ENCODE measurements around the gene ACP4.

ACP4 gene

DNA sequence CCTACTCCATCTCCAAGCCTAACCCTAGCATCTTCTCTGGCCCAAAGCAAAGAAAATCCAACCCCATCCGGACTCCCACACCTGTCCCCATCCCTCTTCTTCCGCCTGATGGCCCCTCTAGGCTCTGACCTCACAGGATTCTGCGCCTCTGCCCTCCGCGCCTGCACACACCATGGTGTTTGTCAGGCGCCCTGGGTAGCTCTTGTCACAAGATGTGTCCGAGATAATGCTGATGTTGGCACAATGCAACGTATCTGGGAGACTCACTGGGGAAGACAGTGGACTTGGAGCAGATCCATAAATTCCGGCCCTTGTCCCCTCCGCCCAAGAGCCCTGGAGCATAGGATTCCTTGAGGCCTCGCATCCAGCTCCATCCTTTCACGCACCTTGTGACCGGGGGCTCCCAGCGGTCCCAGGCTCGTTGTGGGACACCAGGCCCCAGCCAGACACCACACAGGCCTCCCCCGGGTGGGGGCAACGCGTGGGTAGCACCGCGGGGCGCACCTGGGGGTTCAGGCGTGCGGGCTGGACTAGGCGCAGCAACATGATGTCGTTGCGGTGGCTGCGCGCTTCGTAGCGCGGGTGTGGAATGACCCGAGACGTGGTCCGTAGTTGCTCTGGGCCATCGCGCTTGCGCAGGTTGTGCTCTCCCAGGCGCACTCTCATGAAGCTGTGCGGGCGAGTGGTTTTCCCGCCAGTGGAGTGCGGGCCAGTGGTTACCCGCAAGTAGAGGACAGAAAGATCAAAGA is 36.5 kb downstream of the ACP4 start:
- no peak for DNase-seq

DNA sequence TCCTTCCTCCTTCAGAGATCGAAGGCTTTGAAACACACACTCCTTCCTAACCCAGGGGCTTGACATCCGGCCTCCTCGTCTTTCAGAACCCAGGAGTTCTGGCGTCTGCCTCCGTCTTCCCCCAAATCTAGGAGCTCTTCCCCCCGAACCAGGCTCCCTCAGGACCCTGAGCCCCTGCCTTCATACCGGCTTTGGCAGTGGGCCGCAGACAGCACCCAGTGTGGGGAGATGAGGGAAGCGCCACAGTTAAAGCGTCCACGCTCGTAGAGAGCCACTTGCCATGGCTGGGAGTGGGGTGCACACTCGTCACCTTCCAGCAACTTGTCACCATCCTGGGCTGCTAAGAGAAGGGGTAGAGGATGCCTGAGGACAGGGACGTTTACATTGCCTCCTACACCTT is 37.3 kb downstream of the ACP4 start:
- DNase-seq, result no peak

DNA sequence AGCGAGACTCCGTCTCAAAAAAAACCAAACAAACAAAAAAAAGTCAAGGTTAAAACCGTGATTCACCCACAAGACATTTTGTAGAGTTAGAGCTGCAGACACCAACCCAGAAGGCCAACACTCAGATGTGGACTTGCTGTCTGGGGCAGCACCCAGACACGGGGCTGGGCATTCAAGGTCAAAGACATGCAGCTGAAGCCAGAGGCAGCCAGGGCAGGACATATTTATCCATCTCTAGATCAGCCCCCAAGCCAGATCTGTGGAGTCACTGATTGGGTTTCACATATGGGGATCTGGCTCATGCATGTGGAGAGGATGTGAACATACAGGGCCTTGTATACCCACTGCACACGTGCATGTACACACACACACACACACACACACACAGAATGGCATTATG is 39.6 kb downstream of the ACP4 start:
- DNase-seq, result no peak

DNA sequence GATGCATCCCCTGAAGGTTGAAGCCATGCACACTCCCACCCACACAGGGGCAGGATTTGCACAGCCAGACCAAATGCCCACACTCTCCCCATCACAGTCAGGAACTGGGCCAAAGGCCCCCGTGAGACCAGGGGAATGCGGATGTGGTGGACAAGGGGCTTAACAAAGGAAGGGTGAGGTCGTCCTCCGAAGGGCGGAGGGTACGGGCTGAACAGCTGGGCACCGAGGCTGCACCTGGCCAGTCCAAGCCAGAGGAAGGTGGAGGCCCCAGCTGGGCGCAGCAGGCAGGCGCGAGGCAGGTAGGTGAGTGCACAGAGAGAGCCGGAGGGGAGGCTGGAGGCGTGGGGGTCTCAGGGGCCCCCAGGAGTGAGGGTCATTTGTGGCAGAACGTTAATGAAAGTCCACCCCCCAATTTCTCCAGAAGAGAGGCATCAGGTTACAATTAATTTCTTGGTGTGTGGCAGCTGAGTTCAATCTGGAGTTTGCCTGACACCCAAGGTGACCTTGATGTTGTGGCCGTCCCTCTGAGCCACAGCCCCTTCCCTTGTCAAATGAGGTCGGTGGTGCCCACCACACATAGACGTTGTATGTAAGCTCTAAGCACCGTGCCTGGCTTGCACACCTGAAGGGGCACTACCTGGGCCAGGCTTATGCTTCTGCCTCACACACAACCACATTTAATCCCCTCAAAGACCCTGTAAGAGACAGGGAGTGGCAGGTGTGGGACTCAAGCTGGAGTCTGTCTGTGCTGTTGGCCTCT is 40.2 kb downstream of the ACP4 start:
- DNase-seq, result no peak

DNA sequence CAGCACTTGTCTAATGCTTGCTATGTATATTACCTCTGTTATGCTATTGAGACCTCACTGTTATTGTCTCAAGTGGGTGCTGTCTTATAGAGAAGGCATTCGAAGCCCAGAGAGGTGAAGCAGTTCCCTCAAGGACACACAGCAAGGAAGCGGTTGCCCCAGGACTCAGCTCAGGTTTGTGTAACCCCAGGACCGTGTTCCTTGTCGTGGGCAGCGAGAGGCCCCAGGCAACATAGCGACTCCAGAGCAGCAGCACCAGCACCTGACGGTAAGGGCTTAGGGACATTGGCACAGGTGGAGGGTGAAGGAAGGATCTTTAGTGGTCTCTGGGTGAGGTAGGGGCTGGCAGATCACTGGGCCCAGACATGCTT is 40.8 kb downstream of the ACP4 start:
- DNase-seq, result no peak

DNA sequence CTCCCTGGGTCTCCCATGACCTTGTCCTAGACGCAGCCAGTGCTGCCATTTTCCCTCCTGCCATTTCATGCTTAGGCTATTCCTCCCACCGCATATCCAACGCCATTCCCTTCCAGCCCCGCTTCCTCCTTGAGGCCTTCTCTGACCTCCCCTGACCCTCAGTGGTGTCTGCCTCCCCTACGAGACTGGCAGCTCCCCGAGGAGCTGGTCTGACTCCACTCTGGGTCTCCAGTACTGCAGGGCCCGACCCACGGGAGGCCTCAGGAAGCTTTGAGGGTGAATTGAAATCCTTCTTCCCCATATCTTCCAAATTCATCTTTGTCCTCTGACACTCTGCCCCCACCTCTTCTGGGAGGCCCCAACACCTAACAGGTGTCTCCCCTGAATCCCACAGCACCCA is 42.5 kb downstream of the ACP4 start:
- no peak for DNase-seq

DNA sequence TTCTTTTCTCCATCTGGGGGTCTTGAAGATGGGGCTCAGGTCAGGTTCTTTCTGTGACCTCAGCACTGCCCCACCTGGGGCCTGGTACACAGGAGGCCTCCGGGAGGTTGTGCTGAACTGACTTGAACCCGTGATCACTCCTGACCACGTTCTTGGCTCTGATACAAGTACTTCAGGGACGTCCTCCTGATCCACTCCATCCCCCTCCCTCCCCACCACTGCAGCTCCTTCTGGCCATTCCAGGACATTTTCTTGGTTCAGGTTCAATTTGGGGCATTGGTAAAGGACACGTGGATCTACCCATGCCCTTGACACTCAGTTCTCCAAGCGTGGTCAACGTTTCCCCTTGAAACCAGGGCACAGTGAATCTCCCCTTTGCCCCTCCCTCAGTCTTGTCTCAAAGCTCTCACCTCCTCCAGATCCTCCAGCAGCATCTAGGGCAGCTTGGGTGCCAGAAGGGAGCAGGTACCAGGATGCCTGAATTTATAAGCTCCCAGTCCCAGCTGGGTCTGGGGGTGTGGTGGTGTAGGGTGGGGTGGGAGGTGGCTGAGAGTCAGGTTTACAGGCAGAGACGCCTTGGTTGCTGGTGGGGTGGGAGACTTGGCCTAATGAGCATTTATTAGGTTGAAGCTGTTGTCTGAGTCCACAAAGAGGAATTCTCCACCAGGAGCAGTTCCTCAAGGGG is 43.0 kb downstream of the ACP4 start, which contains the start of gene KLK15:
Gene KLK15, minus strand, starts transcription at position 458 of the 685 bp plus-strand sequence. CDS start 2,082 bp downstream, outside the sequence.
- no peak for DNase-seq

DNA sequence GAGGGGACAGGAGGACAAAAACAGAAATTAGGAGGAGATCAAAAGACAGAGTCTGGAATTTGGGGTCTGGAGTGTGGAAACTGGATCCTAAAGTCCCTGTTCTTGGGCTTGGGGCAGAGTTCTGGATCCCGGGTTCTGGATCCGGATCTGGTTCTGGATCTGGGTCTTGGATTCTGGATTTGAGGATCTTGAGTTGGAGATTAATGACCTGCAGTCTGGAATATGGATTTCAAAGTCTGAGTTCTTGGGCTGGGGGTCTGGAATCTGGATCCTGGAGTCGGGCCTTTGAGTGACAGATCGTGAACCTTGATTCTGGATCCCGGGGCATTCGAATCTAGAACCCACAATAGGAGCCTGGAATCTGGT is 43.6 kb downstream of the ACP4 start:
- no peak for DNase-seq

DNA sequence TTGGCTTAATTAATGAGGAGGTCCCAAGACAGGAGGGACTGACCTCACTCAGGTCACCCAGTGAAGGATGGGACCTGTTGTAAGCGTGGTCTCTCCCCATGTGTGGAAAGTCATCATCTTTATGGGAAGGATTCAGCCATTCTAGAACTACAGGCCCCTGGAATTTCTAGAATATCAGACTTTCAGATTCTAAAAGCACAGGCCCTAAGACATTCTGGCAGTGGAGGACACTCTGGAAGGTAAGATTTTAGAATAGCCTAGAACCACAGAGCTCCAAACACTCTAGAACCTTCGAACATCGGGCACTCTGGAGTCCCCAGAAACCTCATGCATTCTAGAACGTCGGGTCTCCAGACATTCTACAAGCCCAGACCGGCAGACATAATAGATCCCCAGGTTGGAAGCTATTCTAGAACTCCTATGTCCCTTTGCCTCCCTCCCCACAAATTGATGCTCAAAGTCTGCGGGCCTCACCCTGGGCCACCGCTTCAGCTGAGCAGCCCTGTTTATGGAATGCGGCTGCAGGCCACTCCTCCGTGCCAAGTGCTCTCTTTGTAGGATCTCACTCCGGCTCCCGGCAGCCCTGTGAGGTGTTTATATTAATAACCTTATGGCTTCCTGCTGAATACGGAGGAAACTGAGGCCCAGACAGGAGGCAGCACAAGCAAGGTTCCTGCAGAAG is 45.0 kb downstream of the ACP4 start:
- no peak for DNase-seq

DNA sequence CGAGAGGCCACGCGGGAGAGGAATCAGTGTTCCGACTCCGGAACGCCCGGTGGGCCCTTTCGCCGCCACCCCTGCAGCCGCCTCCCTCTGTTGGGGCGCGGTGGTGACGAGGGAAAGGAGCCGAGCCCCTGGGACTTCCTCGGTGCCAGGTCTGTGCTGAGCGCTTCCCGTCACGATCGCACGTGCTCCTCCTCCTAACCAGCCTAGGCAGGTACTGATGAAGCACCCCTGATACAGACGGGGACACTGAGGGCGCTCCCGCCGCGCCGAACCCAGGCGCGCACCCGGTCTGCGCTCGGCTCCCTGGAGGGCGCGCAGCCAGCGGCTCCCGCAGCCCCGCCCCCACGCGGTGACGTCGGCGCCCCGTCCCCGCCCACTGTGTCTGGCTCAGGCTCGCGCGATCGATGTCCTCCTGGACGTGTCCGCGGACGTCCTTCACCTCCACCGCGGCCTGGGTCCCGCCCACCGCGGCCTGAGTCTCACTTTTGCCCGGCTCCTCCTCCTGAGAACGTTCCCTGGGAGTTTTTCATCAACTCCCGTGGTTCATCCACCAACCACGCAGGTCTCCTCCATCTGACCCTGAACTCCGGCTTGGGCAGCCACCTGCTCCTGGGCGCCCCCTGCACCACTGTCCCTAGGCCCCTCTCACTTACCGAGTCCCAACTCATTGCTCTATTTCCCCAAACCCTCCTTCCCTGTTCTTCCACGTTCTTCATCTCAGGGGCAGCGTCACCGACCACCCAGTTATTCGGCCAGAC is 45.7 kb downstream of the ACP4 start:
- DNase-seq, result peak; percentile 72

DNA sequence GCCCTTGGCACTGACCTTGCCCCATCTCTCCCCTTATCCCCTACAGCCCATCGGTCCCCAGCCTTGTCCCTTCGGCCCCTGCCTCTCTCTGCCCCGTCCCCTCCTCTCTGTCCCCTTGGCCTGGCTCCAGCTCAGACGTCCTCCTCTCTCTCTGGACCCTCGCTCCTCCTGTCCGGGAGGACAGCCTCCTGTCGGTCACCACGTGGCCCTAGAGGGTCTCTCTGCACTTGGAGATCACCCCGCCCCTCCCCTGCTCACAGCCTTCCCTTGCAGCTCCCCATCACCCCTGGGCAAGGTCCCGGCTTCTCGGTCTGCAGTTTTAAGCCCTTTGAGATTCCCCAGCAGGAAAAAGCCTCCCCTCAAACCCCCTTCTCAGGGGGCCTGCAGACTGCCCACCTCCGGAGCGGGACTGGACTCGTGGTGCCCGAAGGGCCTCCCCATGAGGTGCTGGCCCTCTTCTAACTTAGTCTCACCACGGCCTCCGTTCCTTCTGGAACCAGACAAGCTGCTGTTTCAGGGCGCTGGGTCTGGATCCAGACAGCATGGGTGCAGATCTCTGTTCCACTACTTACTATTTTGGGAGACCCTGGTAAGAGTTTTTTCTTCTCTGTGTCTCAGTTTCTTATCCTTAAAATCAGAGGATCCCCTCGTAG is 46.5 kb downstream of the ACP4 start:
- no peak for DNase-seq

DNA sequence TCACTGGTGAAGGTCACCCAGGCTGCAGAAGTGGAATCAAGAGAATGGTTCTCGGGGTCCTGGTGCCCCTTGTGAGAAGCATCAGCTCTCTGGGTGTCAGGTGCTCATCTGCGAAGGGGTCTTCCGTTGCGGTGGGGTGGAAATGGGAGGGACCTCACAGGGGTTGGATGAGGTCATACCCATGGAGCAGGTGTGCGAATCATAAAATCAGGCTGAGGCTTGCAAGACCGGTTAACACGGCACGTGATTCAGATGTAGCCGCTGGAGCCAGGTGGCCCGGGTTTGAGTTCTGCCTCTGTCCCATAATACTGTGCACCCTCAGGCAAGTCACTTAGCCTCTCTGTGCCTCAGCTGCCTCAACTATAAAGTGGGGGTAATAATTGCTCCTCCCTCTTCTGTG is 47.1 kb downstream of the ACP4 start:
- DNase-seq, result no peak

DNA sequence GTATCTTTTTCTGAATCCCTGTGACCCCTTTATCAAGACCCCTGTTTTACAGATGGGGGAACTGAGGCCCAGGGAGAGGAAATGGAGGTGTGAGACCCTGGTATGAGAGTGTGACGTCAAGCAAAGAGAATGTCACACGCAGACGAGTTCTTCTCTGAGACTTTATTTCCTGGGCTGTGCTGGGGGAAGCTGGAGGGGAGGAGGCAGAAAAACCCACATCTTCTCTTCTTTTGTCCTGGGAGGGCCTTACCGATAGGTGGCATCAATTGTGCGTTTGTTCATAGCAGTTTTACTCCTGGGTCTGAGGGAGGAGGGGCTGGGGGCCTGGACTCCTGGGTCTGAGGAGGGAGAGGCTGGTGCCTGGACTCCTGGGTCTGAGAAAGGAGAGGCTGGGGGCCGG is 48.0 kb downstream of the ACP4 start:
- no peak for DNase-seq

DNA sequence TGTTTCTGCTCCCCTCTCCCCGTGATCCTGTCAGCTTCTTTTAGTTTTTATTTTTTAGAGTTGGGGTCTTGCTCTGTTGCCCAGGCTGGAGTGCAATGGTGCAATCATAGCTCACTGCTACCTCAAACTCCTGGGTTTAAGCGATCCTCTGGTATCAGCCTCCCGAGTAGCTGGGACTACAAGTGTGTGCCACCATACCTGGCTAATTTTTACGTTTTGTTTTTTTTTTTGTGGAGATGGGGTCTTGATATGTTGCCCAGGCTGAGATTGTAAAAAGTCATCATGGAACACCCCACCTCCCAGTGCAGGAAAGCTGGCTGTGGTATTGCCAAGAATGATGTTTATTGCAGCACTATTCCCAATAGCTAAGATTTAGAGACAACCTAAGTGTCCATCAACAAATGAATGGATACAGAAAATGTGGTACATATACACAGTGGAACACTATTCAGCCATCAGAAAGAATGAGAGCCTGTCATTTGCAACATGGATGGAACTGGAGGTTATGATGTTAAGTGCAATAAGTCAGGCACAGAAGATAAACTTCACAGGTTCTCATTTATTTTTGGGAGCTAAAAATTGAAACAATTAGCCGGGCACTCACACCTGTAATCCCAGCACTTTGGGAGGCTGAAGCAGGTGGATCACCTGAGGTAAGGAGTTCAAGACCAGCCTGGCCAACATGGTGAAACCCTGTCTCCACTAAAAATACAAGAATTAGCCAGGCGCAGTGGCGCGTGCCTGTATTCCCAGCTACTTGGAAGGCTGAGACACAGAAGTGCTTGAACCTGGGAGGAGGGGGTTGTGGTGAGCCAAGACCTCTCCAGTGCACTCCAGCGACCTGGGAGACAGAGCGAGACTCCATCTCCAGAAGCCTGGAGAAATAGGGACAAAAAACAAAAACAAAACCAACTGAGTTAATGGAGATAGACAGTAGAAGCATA is 49.8 kb downstream of the ACP4 start:
- DNase-seq, result no peak

DNA sequence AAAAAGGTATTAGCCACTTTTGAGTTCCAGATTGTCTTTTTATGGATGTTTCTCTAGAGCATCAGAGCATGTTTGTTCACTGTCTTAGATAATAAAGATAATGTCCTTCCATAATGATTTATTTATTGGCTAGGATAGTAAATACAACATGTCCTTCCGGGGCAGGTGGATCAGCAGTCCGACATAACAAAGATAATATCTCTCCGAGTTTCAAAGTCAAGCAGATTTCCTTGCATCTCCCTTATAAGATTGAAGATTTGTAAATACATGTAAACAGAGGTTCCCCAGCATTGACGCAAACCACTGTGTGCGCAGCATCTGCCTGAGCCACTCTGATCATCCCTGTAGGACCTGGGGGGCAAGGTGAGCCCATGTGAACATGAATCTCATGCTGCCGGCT is 51.9 kb downstream of the ACP4 start:
- no peak for DNase-seq

DNA sequence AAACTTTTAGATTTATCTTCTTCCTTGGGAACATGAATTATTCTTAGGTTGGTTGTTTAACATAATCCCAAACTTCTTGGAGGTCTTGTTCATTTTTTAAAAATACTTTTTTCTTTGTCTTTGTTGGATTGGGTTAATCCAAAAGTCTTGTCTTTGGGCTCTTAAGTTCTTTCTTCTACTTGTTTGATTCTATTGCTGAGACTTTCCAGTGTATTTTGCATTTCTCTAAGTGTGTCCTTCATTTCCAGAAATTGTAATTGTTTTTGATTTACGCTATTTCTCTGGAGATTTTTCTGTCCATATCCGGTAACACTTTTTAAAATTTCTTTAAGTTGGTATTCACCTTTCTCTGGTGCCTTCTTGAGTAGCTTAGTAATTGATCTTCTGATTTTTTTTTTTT is 53.0 kb downstream of the ACP4 start:
- DNase-seq, result no peak

DNA sequence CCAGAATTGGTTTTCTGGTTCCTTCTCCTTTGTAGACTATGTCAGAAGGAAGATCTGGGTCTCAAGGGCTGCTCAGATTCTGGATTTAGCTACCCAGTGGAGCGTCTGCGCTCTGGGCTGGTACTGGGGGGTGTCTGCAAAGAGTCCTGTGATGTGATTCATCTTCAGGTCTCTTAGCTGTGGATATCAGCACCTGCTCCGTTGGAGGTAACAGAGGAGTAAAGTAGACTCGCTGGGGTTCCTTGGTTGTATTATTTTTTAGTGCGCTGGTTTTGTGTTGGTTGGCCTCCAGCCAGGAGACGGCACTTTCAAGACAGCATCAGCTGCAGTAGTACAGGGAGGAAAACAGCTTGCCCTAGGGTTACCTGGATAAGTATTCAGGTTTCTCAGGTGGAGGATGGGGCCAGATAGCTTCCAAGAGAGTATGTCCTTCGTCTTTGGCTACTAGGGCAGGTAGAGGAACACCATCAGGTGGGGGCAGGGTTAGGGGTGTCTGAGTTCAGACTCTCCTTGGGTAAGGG is 53.5 kb downstream of the ACP4 start:
- DNase-seq, result no peak

DNA sequence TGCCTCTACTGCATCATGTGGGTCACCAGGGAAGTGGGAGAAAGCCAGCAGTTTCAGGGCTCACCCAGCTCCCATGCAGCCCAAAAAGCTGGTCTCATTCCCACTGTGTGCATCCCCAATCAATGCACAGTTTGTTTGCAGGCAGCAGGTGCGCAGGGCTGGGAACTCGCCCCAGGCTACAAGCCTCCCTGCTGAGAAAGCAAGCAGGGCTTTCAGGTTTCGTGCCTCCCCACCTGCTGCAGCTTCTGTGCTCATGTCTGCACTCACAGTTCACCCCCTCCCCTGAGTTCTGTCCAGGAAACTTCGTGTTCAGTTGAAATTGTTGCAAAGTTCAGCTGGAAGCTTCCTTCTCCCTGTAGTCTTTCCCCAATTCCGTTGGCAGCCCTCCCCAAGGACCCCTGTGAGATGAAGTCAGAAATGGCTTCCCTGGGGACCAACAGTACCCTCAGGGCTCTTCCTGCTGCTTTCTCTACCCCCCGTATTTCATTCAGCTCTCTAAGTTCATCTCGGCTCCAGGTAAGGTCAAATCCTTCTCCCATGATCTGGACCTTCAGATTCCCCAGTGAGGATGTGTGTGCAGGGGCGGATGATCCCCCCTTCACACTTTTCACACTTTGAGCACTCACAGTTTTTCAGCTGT is 54.2 kb downstream of the ACP4 start:
- no peak for DNase-seq
